HEK293T (cell line): ENCODE data around the gene CRYBG3.

ENCODE experiments used
- ELF4 ChIP-seq: fragments of 450-650 bp; IDR thresholded peaks from 2 replicates; pipeline ENCODE4 v1.6.1; 2017; ENCODE audit warnings: antibody characterized with exemption
- FOXM1 ChIP-seq: fragments of 450-650 bp; IDR thresholded peaks from 2 replicates; pipeline ENCODE4 v1.6.1; 2017; ENCODE audit warnings: mild to moderate bottlenecking, borderline replicate concordance
- NFRKB ChIP-seq: fragments of 450-650 bp; IDR thresholded peaks from 2 replicates; pipeline ENCODE4 v1.6.1; 2016; ENCODE audit warnings: mild to moderate bottlenecking, moderate library complexity
- SP1 ChIP-seq: fragments of 450-650 bp; IDR thresholded peaks from 2 replicates; pipeline ENCODE4 v1.6.1; 2017
- TARDBP ChIP-seq: fragments of 450-650 bp; IDR thresholded peaks from 2 replicates; pipeline ENCODE4 v1.6.1; 2016

GRCh38 chr3:97841304-97841703, 19.5 kb downstream of the CRYBG3 start:
- TF ChIP-seq NFRKB (no peak), FOXM1 (no peak), TARDBP (no peak), ELF4 (no peak), SP1 (no peak)
